ENCODE results near the gene TRMO.

DNA sequence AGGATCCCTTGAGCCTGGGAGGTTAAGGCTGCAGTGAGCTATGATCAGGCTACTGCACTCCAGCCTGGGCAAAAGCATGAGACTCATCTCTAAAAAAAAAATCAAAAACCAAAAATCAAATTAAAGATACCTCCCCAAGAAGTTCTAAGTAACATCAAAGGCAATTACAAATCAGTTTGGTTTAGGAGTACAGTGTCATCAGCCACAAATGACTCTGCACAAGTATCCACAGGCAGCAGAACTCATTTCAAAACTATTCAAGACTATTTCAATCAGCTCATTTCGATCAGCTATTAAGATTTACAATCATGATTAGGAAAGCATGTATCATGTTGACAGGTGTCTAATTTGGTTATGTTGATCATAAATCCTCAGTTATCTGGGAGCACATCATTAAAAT, 19.1 kb downstream of the TRMO start:
- TF ChIP-seq CTCF (IDR thresholded peaks at IDR 0.05; ENCODE audit: low read depth, low read length) (no peak), POLR2A (IDR thresholded peaks at IDR 0.05; ENCODE audit: extremely low read depth, insufficient read length) (no peak), MYC (IDR thresholded peaks at IDR 0.05; ENCODE audit: low read depth, low read length) (no peak)
- TF ChIP-seq, protein P1, sequence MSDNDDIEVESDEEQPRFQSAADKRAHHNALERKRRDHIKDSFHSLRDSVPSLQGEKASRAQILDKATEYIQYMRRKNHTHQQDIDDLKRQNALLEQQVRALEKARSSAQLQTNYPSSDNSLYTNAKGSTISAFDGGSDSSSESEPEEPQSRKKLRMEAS (IDR thresholded peaks at IDR 0.05; ENCODE audit: low read depth, low read length): no peak
